Measurements from ENCODE around the gene NCKAP5L. TPM values are rescaled to one million over a fixed set of nuclear protein-coding genes. Genes with fewer than 3 reads are reported as not detected.

Gene NCKAP5L
- total and polyA plus RNA-seq, 9 of the 15 experiments (the other 6 are each of a cell fraction or from before 2014, with no cell fraction given) = 0.01 to 14.4 (median 3.7) TPM

DNA sequence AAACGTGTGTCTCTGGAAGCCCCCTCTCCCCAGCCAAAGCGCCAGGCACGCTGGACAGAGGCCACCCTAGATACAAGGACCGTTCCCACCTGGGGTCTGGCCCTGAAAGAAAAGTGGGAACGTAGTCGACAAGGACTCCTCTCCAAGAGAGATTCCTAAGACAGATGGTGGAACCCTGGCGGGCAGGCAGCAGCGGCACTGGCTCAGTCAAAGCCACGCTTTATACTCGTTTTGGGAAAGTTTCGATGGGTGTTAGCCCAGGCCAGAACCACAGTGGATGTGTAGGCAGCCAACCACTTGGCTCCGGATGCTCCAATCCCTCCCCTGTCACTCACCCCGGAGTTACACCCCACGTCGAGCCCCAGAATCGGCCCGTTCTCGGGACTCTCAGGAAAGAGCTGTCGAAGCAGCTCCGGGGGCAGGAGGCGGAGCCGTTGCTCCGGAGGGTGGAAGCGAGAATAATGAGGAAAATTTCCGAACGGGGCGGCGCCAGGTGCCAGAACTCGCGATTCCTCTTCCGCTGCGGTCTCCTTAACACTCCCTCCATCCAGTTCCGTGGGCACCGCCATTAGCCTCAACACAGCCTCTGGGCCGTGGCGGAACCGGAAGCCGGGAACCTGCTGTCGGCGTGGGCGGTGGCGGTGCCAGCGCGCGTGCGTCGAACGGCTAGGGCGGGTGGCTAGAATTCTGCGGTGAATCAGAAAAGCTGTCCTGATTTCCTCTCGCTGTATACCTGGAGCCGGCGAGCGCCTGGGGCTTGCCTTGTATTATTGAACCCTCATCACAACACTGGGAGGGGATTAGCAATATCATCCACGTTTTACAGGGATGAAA is 14.5 kb upstream of the NCKAP5L start, which contains the start of gene BCDIN3D:
Gene BCDIN3D (minus strand): TSS at position 588 of the 834 bp plus-strand sequence. CDS start 19 bp downstream, at position 569.
- ChIA-PET CTCF (ENCODE audit: low intra/inter-chr PET ratio) (no interaction called here), POLR2A (interaction anchor here (0.5 to 2.5 kb wide), 11 partner anchors 9 to 568 kb away, joined by 3 to 14 read pairs (median 4); partner anchors contain the start of gene NCKAP5L)
- in situ Hi-C loops (cut with MboI) (no loop called here), intact Hi-C loops (cut with micrococcal nuclease) (no loop called here)
- Histone ChIP-seq H2AFZ (ENCODE audit: low read depth, low read length) (peak within 1 kb of the TSS; percentile 93), H3K36me3 (ENCODE audit: control insufficient read depth, insufficient read depth, low read length) (peaks cover 6% of the 10 kb centered on the region; the same call in 1 of the 3 replicates), H3K9me3 (replicated peaks; ENCODE audit: control insufficient read depth, insufficient read depth, low read depth, low read length) (no peaks in the 10 kb centered on the region), H3K4me1 (replicated peaks in 1 of 2; ENCODE audit: control insufficient read depth in 2 of 2, insufficient read depth in 2 of 2, low read length in 2 of 2) (peaks cover 16 to 17% of the 10 kb centered on the region in 2 experiments), H3K4me3 (peak within 1 kb of the TSS; percentile 71), H4K20me1 (replicated peaks; ENCODE audit: control insufficient read depth, insufficient read depth, low read length) (no peaks in the 10 kb centered on the region), H3K27me3 (ENCODE audit: control insufficient read depth in 2 of 2, insufficient read depth in 2 of 2, low read length in 2 of 2) (no peaks in the 10 kb centered on the region), H3K9ac (ENCODE audit: insufficient read depth in 1 of 2, low read depth in 2 of 2, low read length in 2 of 2) (peak within 1 kb of the TSS; percentile 85 to 99), H3K27ac (ENCODE audit: extremely low read depth, low read depth, low read length) (peak within 1 kb of the TSS; percentile 82), H3K79me2 (ENCODE audit: control insufficient read depth, insufficient read depth, low read length) (peaks cover 23% of the 10 kb centered on the region), H3K4me2 (ENCODE audit: insufficient read depth, low read length) (peak within 1 kb of the TSS; percentile 93), H3K9me1 (ENCODE audit: control insufficient read depth, insufficient read depth, low read length) (no peaks in the 10 kb centered on the region)
- WGBS (ENCODE audit: insufficient coverage, low coverage, missing lambda C conversion rate) = under 1% methylated on average over 55 of the region's 55 CpGs
- DNase-seq (ENCODE audit: extremely low read depth in 1 of 4, low spot score in 3 of 4) (peak; percentile 89 to 94 (median 90)), ATAC-seq (peak; percentile 97), FAIRE-seq (peak; percentile 90)
- BruUV-seq (replicated peaks) = TSS peak; percentile 90
- TF ChIP-seq, protein P1, sequence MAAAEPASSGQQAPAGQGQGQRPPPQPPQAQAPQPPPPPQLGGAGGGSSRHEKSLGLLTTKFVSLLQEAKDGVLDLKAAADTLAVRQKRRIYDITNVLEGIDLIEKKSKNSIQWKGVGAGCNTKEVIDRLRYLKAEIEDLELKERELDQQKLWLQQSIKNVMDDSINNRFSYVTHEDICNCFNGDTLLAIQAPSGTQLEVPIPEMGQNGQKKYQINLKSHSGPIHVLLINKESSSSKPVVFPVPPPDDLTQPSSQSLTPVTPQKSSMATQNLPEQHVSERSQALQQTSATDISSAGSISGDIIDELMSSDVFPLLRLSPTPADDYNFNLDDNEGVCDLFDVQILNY (CRISPR knock-in tag; IDR thresholded peaks at IDR 0.05) = no peak
- peak; percentile 37 for TF ChIP-seq CCNT2 (IDR thresholded peaks at IDR 0.05; ENCODE audit: borderline replicate concordance, extremely low read depth, insufficient read length, low read depth, low read length)
- TF ChIP-seq ZNF121 (CRISPR knock-in tag; conservative IDR thresholded peaks at IDR 0.05) = no peak
- TF ChIP-seq, protein P2, sequence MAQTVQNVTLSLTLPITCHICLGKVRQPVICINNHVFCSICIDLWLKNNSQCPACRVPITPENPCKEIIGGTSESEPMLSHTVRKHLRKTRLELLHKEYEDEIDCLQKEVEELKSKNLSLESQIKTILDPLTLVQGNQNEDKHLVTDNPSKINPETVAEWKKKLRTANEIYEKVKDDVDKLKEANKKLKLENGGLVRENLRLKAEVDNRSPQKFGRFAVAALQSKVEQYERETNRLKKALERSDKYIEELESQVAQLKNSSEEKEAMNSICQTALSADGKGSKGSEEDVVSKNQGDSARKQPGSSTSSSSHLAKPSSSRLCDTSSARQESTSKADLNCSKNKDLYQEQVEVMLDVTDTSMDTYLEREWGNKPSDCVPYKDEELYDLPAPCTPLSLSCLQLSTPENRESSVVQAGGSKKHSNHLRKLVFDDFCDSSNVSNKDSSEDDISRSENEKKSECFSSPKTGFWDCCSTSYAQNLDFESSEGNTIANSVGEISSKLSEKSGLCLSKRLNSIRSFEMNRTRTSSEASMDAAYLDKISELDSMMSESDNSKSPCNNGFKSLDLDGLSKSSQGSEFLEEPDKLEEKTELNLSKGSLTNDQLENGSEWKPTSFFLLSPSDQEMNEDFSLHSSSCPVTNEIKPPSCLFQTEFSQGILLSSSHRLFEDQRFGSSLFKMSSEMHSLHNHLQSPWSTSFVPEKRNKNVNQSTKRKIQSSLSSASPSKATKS (CRISPR knock-in tag; IDR thresholded peaks at IDR 0.05) = no peak
- TF ChIP-seq ETV1 (tag; conservative IDR thresholded peaks at IDR 0.05; ENCODE audit: low read depth) = peak; percentile 78
- TF ChIP-seq, protein P3, sequence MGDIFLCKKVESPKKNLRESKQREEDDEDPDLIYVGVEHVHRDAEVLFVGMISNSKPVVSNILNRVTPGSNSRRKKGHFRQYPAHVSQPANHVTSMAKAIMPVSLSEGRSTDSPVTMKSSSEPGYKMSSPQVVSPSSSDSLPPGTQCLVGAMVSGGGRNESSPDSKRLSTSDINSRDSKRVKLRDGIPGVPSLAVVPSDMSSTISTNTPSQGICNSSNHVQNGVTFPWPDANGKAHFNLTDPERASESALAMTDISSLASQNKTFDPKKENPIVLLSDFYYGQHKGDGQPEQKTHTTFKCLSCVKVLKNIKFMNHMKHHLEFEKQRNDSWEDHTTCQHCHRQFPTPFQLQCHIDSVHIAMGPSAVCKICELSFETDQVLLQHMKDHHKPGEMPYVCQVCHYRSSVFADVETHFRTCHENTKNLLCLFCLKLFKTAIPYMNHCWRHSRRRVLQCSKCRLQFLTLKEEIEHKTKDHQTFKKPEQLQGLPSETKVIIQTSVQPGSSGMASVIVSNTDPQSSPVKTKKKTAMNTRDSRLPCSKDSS (IDR thresholded peaks at IDR 0.05; ENCODE audit: low read depth, partially characterized antibody) = no peak
- TF ChIP-seq BRD4 (IDR thresholded peaks at IDR 0.05) = 0 out of 2 replicates have a peak, but pooled peaks have one; percentile 31
- TF ChIP-seq, protein P4, sequence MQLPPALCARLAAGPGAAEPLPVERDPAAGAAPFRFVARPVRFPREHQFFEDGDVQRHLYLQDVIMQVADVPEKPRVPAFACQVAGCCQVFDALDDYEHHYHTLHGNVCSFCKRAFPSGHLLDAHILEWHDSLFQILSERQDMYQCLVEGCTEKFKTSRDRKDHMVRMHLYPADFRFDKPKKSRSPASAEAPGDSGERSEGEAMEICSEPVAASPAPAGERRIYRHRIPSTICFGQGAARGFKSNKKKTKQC (CRISPR knock-in tag; IDR thresholded peaks at IDR 0.05) = peak; percentile 32; the same call in 1 of the 2 replicates
- TF ChIP-seq, protein P5, sequence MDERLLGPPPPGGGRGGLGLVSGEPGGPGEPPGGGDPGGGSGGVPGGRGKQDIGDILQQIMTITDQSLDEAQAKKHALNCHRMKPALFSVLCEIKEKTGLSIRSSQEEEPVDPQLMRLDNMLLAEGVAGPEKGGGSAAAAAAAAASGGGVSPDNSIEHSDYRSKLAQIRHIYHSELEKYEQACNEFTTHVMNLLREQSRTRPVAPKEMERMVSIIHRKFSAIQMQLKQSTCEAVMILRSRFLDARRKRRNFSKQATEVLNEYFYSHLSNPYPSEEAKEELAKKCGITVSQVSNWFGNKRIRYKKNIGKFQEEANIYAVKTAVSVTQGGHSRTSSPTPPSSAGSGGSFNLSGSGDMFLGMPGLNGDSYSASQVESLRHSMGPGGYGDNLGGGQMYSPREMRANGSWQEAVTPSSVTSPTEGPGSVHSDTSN (CRISPR knock-in tag; IDR thresholded peaks at IDR 0.05; ENCODE audit: low read depth) = peak; percentile 74
- TF ChIP-seq, protein P5 (tag; conservative IDR thresholded peaks at IDR 0.05; ENCODE audit: low read depth) = peak; percentile 86
- peak in 1 of 2 experiments; percentile 60; a peak in 1 of 4 replicates for TF ChIP-seq TRIM24 (IDR thresholded peaks at IDR 0.05)
- 0 out of 4 replicates have a peak, but pooled peaks of 1 of the 2 experiments have one; percentile 18 for TF ChIP-seq SRF (CRISPR knock-in tag; IDR thresholded peaks at IDR 0.05)

All from K562 (cell line).